ENCODE measurements around the gene TBC1D22A. TPM values are rescaled to one million over a fixed set of nuclear protein-coding genes. Genes with fewer than 3 reads are reported as not detected.

TBC1D22A gene
- total RNA-seq, 4 donors from 2014 or later, result 9.2 to 45.3 (median 22.8) TPM

DNA sequence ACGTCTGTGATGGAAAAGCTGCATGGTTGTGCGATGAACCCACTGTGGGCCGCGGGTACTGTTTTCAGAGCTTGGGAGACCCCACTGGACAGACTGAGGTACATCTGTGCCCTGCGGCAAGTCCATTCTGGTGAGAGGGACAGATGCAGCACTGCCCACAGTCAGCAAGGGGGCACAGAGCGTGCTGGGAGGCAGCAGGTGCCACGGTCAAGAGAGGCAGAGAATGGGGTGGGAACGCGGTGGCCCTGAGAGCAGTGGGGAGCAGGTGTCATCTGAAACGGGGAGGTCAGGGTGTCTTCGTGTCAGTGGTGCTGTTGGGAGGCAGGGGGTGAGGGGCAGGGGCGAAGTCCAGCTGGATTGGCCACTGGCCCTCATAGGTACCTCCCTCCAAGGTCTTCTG is 32.0 kb downstream of the TBC1D22A start:
- H3K27me3 ChIP-seq, result no peaks in the 10 kb centered on the region
- no peaks in the 10 kb centered on the region for H3K36me3 ChIP-seq
- intact Hi-C loops (cut with DNase I; ENCODE audit: low total_unique reads), result no loop called here
- no peak overlapping the region for H3K4me3 ChIP-seq
- H3K4me1 ChIP-seq, result no peaks in the 10 kb centered on the region
- H3K9me3 ChIP-seq, result no peaks in the 10 kb centered on the region
- no peak for DNase-seq
- no peak overlapping the region for H3K27ac ChIP-seq
- no peak for TF ChIP-seq POLR2A (IDR thresholded peaks at IDR 0.05)
- TF ChIP-seq, protein P1, sequence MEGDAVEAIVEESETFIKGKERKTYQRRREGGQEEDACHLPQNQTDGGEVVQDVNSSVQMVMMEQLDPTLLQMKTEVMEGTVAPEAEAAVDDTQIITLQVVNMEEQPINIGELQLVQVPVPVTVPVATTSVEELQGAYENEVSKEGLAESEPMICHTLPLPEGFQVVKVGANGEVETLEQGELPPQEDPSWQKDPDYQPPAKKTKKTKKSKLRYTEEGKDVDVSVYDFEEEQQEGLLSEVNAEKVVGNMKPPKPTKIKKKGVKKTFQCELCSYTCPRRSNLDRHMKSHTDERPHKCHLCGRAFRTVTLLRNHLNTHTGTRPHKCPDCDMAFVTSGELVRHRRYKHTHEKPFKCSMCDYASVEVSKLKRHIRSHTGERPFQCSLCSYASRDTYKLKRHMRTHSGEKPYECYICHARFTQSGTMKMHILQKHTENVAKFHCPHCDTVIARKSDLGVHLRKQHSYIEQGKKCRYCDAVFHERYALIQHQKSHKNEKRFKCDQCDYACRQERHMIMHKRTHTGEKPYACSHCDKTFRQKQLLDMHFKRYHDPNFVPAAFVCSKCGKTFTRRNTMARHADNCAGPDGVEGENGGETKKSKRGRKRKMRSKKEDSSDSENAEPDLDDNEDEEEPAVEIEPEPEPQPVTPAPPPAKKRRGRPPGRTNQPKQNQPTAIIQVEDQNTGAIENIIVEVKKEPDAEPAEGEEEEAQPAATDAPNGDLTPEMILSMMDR (IDR thresholded peaks at IDR 0.05), result no peak

DNA sequence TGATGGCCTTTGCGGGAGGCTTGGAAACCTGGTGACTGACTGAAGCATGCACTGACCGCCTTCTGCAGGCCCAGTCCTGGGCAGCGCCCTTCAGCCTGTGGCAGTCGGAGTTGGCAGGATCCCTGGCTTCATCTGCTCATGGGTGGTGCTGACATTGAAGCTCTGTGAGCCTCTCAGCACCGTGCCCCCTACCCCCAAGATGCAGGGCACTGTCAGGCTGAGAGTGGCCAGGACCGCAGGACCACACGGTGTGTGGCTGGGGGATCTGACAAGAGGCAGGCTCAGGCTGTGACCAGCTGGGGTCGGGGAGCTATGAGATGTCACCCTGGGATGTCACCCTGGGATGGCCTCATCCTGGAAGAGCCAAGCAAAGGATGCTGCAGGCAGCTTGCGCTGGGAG is 32.7 kb downstream of the TBC1D22A start:
- Histone ChIP-seq H3K27me3 (no peaks in the 10 kb centered on the region), H3K4me3 (no peak overlapping the region), H3K9me3 (no peaks in the 10 kb centered on the region), H3K27ac (no peak overlapping the region), H3K4me1 (no peaks in the 10 kb centered on the region), H3K36me3 (no peaks in the 10 kb centered on the region)
- TF ChIP-seq, protein P1 (IDR thresholded peaks at IDR 0.05), result no peak
- no peak for TF ChIP-seq POLR2A (IDR thresholded peaks at IDR 0.05)
- DNase-seq, result no peak
- intact Hi-C loops (cut with DNase I; ENCODE audit: low total_unique reads), result no loop called here

DNA sequence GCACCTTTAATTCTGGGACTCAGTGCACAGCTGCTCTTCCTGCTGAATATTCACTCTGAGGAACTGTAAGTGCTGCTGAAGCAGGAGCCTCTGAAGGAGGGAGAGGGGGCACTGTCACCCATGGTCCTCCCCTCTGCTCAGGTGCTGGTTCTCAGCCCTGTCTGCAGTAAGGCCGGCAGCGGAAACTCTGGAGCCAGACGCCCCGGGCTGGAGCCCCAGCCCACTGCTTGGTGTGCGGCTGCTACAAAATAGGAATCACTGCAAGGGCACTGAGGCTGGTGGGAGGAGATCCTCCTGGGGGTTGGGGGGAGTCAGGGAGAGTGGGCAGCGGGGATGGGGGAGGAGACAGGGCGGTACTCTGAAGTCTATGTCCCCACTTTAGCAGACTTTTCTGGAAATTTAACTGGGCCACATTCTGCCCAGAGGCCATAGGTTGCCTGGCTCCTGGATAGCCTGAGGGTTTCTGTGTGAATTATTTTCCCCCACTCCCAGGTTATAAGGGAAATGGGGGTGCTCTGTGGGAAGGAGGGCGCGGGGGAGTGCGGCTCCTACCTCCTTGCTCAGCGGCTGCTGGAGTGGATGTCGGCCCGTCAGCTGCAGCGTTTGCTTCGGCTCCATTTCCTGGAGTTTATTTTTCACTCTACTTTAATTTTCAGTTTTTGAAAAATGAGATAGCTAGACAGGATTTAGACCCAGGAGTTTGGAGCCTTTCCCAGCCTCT is 33.6 kb downstream of the TBC1D22A start:
- no peaks in the 10 kb centered on the region for H3K4me1 ChIP-seq
- no peaks in the 10 kb centered on the region for H3K9me3 ChIP-seq
- intact Hi-C loops (cut with DNase I; ENCODE audit: low total_unique reads), result no loop called here
- H3K27ac ChIP-seq, result no peak overlapping the region
- no peaks in the 10 kb centered on the region for H3K27me3 ChIP-seq
- H3K4me3 ChIP-seq, result no peak overlapping the region
- TF ChIP-seq, protein P1 (IDR thresholded peaks at IDR 0.05), result no peak
- no peak for TF ChIP-seq POLR2A (IDR thresholded peaks at IDR 0.05)
- no peaks in the 10 kb centered on the region for H3K36me3 ChIP-seq
- no peak for DNase-seq

DNA sequence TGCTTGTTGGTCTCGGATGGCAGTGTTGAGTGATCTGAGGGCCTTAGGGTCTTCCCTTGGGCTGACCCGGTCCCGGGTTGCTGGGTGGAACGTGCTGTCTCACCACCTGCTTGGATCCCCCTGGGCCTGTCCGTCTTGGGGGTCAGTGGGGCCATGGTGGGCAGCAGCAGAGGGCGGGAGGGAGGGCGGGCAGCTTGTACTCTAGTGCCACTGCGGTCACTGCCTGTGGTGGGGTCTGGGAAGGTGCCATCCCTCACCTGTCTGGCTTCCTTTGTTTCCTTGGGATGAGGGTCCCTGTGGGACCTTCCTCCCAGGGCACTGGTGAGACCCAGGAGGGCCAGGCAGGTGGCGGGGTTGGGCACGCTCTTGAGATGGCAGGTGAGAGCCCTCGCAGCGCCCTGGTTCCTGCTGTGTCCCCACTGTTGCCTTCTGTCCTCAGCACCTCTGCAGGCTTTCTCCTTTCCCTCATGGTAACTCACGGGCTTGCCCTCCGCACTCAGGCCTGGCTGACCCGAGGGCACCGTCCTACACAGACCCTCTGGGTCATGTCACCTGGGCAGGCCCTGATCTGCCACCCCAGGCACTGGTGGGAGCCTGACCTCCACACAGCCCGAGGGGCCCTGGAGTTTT is 34.2 kb downstream of the TBC1D22A start:
- no peaks in the 10 kb centered on the region for H3K9me3 ChIP-seq
- H3K4me3 ChIP-seq, result no peak overlapping the region
- H3K27ac ChIP-seq, result no peak overlapping the region
- intact Hi-C loops (cut with DNase I; ENCODE audit: low total_unique reads), result no loop called here
- no peak for DNase-seq
- no peaks in the 10 kb centered on the region for H3K36me3 ChIP-seq
- no peaks in the 10 kb centered on the region for H3K4me1 ChIP-seq
- no peak for TF ChIP-seq POLR2A (IDR thresholded peaks at IDR 0.05)
- TF ChIP-seq, protein P1 (IDR thresholded peaks at IDR 0.05), result no peak
- H3K27me3 ChIP-seq, result no peaks in the 10 kb centered on the region

DNA sequence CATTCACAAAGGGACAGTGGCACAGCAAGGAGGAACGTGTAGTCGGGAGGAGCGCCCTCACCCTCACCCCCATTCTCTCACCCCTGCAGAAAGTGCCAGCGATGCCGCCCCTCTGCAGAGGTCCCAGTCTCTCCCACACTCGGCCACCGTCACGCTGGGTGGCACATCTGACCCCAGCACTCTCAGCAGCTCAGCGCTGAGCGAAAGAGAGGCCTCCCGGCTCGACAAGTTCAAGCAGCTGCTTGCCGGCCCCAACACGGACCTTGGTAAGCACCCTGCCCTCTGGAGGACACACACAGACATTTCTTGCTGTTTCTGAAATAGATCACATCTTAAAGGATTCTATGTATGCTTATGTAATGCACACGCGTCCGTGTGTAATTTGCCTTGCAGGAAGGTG is 34.9 kb downstream of the TBC1D22A start:
- H3K4me3 ChIP-seq, result no peak overlapping the region
- TF ChIP-seq, protein P1 (IDR thresholded peaks at IDR 0.05), result no peak
- no peak for TF ChIP-seq POLR2A (IDR thresholded peaks at IDR 0.05)
- H3K36me3 ChIP-seq, result no peaks in the 10 kb centered on the region
- no peaks in the 10 kb centered on the region for H3K27me3 ChIP-seq
- intact Hi-C loops (cut with DNase I; ENCODE audit: low total_unique reads), result no loop called here
- H3K27ac ChIP-seq, result no peak overlapping the region
- no peak for DNase-seq
- no peaks in the 10 kb centered on the region for H3K9me3 ChIP-seq
- H3K4me1 ChIP-seq, result no peaks in the 10 kb centered on the region
